NCI-H2107 (cell line): ENCODE measurements around the gene BIK.
"Not testable (repeated sequence)": the region's sequence is repeated elsewhere in the genome, so short reads cannot be mapped to it uniquely, and the experiment has no call there.

ENCODE experiments used
- DNase-seq: peaks from one replicate; lab custom pipeline; 2025; lab: John Stamatoyannopoulos, UW

BIK gene

GRCh38 chr22:43136255-43136654 is 25.7 kb downstream of the BIK start:
- DNase-seq, result no peak

DNA sequence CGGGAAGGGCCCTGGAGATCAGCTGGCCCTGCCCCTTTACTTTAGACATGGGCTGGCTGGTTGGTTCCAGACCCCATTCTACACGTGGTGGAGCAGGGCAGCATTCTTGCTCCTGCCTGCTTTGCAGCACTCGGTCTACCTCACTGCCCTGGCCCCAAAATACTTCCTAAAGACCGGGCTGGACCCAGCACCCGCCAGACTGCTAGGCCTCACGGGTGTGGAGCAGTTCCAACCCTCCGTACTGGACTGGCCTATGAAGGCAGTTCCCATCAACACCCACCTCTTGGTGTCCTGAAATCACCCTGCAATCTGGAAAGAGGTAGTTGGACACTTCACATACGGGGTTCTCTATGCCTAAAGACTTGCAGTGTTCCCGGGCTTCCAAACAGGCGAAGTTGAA is 26.3 kb downstream of the BIK start:
- no peak for DNase-seq

- peak; percentile 57 for DNase-seq
These were observed 32.5 kb downstream of the BIK start, which contains the start of gene MCAT for GRCh38 chr22:43142880-43143562. Gene MCAT (minus strand): TSS chr22:43143398. CDS start chr22:43143348, 50 bp downstream.

DNA sequence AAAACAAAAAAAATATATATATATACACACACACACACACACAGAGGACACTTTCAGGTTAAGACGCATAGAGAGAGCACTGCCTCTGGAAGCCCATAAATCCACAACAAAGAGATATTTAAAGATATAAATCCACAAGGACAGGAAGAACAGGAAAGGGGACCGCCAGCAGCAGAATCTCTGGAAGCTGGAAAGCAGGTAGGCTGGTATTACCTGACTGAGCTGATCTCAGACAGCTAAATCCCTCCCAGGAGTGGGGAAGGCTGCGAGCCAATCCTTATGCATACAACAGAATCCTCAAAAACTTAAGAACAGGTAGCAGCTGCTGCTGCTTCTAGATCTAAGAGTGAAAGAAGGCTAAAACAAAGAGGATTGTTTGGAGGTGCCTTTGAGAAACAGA is 34.4 kb downstream of the BIK start:
- DNase-seq, result no peak

- DNase-seq, result not testable (repeated sequence)
These were observed 34.8 kb downstream of the BIK start for GRCh38 chr22:43145371-43145770.

GRCh38 chr22:43146332-43146731 is 35.8 kb downstream of the BIK start:
- DNase-seq, result not testable (repeated sequence)

GRCh38 chr22:43147821-43148220 is 37.3 kb downstream of the BIK start:
- no peak for DNase-seq

- no peak for DNase-seq
These were observed 38.0 kb downstream of the BIK start for GRCh38 chr22:43148581-43148980.

DNA sequence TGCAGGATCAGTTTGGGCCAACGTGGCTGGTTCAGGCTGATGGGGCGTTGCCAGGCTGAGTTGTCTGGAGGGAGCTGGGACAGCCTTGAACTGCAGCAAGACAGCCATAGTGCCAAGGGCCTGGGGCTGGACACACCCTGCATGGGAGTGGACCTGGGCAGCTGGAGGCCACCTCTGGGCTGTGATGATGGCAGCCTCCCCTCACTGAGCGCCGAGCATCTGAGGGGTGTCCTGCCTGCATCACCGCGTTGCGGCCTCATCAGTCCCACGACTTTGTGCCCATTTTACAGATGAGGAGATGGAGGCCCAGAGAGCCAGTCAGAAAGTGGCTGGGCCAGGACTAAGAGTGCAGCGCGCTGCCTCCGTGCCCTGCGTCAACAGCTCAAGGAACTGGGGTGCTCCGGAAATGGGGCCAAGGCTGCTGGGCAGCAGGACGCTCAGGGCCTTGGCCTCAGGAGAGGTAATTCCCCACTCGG is 40.2 kb downstream of the BIK start:
- DNase-seq, result no peak

GRCh38 chr22:43151251-43152002 is 40.9 kb downstream of the BIK start, which contains the start of gene TSPO:
Gene TSPO (plus strand): TSS chr22:43151559. CDS start chr22:43159239, 7,680 bp downstream.
- no peak for DNase-seq

- DNase-seq, result no peak
These were observed 41.4 kb downstream of the BIK start for GRCh38 chr22:43152003-43152356.

DNA sequence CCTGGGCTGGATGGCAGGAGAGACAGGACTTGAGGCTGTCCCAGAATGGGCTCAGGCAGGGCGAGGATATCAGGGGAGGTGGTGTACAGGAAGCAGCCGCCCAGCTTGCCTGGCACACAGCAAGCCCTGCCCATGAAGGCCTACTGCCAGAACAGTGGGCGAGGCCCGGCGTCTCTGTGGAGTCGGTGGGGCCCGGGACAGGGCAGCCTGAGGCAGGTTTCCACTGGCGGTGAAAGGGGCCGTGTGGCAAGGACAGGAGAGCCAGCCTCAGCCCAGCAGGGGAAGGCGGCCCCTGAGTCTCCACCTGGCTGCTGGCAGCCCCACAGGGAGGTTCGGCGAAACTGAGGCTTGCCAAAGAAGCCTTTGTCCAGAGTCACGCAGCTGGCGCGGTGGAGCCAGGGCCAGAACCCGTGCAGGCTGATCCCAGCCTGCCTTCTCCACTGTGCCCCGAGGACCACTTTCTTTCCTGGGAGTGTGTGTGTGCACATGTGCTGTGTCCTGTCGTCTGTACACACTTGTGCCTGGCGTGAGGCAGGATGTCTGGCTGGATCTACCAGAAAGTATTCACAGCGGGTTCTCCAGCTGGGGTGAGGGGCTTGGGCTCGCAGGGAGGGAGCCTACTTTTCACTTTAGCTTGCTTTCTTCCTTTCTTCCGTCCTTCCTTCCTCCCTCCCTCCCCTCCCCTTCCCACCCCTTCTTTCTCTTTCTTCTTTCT is 42.0 kb downstream of the BIK start:
- no peak for DNase-seq

- DNase-seq, result no peak
These were observed 43.3 kb downstream of the BIK start for GRCh38 chr22:43153899-43154298.

- no peak for DNase-seq
These were observed 44.5 kb downstream of the BIK start for GRCh38 chr22:43154887-43155536.

DNA sequence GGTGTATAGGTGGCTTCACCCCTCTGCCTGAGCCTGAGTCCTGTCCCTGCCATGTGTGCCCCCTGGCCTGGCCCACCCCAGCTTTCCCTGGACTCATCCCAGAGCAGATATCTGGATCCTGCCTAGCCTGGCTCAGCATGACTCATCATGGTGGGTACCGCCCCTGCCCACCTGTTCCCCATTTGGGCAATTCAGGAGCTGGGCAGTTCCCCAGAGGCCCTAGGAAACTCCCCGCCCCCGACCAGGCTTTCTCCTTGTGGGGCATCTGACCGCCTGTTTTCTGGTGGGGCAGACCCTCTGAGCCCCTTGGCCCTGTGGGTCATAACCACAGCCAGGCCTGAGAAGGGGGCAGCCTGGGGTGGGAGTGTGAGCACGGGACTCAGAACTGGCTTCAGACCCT is 45.2 kb downstream of the BIK start:
- no peak for DNase-seq

- DNase-seq, result no peak
These were observed 45.9 kb downstream of the BIK start for GRCh38 chr22:43156413-43156812.

- no peak for DNase-seq
These were observed 47.5 kb downstream of the BIK start for GRCh38 chr22:43157874-43158546.

DNA sequence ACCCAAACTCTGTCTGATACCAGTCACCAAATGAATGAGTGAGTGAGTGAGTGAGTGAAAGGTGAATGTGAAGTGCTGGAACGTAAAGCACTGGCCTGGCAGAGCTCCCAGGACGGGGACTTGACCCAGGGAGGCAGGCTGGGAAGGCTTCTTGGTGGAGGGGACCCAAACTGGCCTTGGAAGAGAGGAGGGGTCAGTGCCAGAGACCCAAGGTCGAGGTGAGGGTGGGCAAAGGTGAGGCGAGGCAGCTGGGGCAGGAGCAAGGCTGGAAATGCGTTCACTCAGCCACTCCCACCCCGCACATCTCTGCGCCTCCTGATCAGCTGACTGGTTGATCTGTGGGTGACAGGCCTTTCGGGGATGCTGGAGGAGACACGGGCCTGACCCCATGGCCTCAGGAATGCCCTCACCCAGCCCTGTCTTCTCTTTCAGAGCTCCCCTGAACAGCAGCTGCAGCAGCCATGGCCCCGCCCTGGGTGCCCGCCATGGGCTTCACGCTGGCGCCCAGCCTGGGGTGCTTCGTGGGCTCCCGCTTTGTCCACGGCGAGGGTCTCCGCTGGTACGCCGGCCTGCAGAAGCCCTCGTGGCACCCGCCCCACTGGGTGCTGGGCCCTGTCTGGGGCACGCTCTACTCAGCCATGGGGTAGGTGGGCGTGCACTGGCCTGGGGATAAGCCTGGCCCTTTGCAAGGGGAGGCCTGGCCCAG is 48.4 kb downstream of the BIK start:
- DNase-seq, result no peak

DNA sequence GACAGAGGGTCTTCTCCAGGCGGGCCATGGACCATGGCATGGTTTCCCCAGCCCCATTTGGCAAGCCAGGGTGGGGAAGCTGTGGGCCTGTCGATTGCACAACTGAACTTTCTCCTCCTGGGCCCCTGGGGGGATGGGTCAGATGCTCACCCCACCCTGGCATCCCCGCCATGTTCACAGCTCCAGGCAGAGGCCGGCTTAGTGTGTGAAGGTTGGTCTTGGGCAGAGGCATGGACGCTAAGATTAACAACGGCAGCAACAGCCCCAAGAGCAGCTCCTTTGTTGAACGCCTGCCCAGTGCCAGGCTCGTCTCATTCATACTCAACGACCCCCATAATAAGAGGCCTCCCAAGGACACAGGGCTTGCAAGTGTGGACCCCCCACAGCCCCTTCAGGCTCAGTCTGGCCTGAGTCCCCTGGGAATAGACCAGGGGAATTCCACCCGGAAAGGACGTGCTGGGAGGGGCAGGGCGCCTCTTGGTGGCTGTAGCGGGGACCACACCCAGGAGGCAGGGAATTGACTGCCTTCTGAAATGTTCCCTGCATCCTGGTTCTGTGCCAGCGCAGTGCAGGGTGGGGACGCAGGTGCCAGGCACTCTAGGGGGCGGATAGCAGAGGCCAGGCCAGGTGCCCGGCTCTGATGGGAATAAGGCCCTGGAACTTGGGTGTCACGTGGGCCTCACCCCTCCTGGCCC is 49.1 kb downstream of the BIK start:
- no peak for DNase-seq

- no peak for DNase-seq
These were observed 50.1 kb downstream of the BIK start for GRCh38 chr22:43160497-43161126.
